Right atrium auricular region (tissue), 2 donors: Measurements from ENCODE around the gene FBN2. TPM values are rescaled to one million over a fixed set of nuclear protein-coding genes. Genes with fewer than 3 reads are reported as not detected.

Source experiments
- DNase-seq: peaks from one replicate; pipeline ENCODE4 v3.0.0-alpha.2; 2019; ENCODE audit warnings: low spot score
- H3K27ac ChIP-seq, 2 donors: fragments of 200-600 bp; sonication (generic); 1 replicate in 1 of 2; 2 replicates in 1 of 2; pipeline ENCODE4 v1.5.1; 2016 to 2019
- H3K27me3 ChIP-seq, 2 donors: fragments of 200-600 bp; sonication (generic); one replicate each; pipeline versions ENCODE4 v1.5.1 to v1.6.0; 2017 to 2019
- H3K36me3 ChIP-seq: fragments of 200-600 bp; sonication (generic); one replicate; pipeline ENCODE4 v1.5.1; 2016
- H3K4me1 ChIP-seq, 2 donors: fragments of 200-600 bp; sonication (generic); one replicate each; pipeline versions ENCODE4 v1.5.1 to v1.6.0; 2017 to 2019
- H3K4me3 ChIP-seq, 2 donors: fragments of 200-600 bp; sonication (generic); 1 replicate in 1 of 2; 2 replicates in 1 of 2; pipeline ENCODE4 v1.5.1; 2017 to 2019; ENCODE audit warnings: mild to moderate bottlenecking in 1 of 2, moderate library complexity in 1 of 2
- H3K9me3 ChIP-seq, 2 donors: fragments of 200-600 bp; sonication (generic); one replicate each; pipeline ENCODE4 v1.5.1; 2019
- CTCF ChIP-seq, 2 donors: fragments of 200-600 bp; sonication (generic); IDR thresholded peaks; one replicate each; pipeline ENCODE4 v1.5.1; 2019; ENCODE audit warnings: antibody characterized with exemption in 2 of 2
- total RNA-seq, 2 donors: library from RNA; depleted of rRNA; stranded (reverse); fragments of >200 nt; gene quantifications; one replicate each; pipeline ENCODE4 v1.1.0, GENCODE V29; 2016

The FBN2 gene
- total RNA-seq, 2 donors from 2014 or later, result 1.1 to 4.6 TPM

- no peaks in the 10 kb centered on the region for H3K4me1 ChIP-seq
- no peak for DNase-seq
- no peaks in the 10 kb centered on the region for H3K9me3 ChIP-seq
- no peaks in the 10 kb centered on the region for H3K36me3 ChIP-seq
- no peak for TF ChIP-seq CTCF (IDR thresholded peaks at IDR 0.05)
- no peak overlapping the region for H3K4me3 ChIP-seq
- no peak overlapping the region for H3K27ac ChIP-seq
- no peaks in the 10 kb centered on the region for H3K27me3 ChIP-seq
Measured at GRCh38 chr5:128477944-128478343, 60.1 kb downstream of the FBN2 start.

- Histone ChIP-seq H3K27me3 (no peaks in the 10 kb centered on the region), H3K27ac (no peak overlapping the region), H3K4me1 (no peaks in the 10 kb centered on the region), H3K36me3 (no peaks in the 10 kb centered on the region), H3K4me3 (no peak overlapping the region), H3K9me3 (no peaks in the 10 kb centered on the region)
- DNase-seq, result no peak
- TF ChIP-seq CTCF (IDR thresholded peaks at IDR 0.05), result no peak
Measured at GRCh38 chr5:128475693-128476092, 62.4 kb downstream of the FBN2 start.

GRCh38 chr5:128472919-128473318 is 65.1 kb downstream of the FBN2 start:
- Histone ChIP-seq H3K27me3 (no peaks in the 10 kb centered on the region), H3K36me3 (no peaks in the 10 kb centered on the region), H3K27ac (no peak overlapping the region), H3K4me3 (no peak overlapping the region), H3K4me1 (no peaks in the 10 kb centered on the region), H3K9me3 (no peaks in the 10 kb centered on the region)
- no peak for DNase-seq
- no peak for TF ChIP-seq CTCF (IDR thresholded peaks at IDR 0.05)

GRCh38 chr5:128472036-128472435 is 66.0 kb downstream of the FBN2 start:
- Histone ChIP-seq H3K27me3 (no peaks in the 10 kb centered on the region), H3K36me3 (no peaks in the 10 kb centered on the region), H3K4me3 (no peak overlapping the region), H3K9me3 (no peaks in the 10 kb centered on the region), H3K27ac (no peak overlapping the region), H3K4me1 (no peaks in the 10 kb centered on the region)
- TF ChIP-seq CTCF (IDR thresholded peaks at IDR 0.05), result no peak
- DNase-seq, result no peak

GRCh38 chr5:128470663-128471062 is 67.4 kb downstream of the FBN2 start:
- TF ChIP-seq CTCF (IDR thresholded peaks at IDR 0.05), result no peak
- no peaks in the 10 kb centered on the region for H3K36me3 ChIP-seq
- H3K27ac ChIP-seq, result no peak overlapping the region
- no peaks in the 10 kb centered on the region for H3K27me3 ChIP-seq
- no peaks in the 10 kb centered on the region for H3K9me3 ChIP-seq
- no peak for DNase-seq
- no peaks in the 10 kb centered on the region for H3K4me1 ChIP-seq
- H3K4me3 ChIP-seq, result no peak overlapping the region

- Histone ChIP-seq H3K27me3 (no peaks in the 10 kb centered on the region), H3K4me1 (no peaks in the 10 kb centered on the region), H3K4me3 (no peak overlapping the region), H3K9me3 (no peaks in the 10 kb centered on the region), H3K36me3 (no peaks in the 10 kb centered on the region), H3K27ac (no peak overlapping the region)
- no peak for DNase-seq
- TF ChIP-seq CTCF (IDR thresholded peaks at IDR 0.05), result no peak
Measured at GRCh38 chr5:128469912-128470311, 68.1 kb downstream of the FBN2 start.
